ENCODE results near the gene SRCAP.
A peak's percentile ranks its signal among the peaks of the same experiment; 100 is the strongest.

SRCAP gene

DNA sequence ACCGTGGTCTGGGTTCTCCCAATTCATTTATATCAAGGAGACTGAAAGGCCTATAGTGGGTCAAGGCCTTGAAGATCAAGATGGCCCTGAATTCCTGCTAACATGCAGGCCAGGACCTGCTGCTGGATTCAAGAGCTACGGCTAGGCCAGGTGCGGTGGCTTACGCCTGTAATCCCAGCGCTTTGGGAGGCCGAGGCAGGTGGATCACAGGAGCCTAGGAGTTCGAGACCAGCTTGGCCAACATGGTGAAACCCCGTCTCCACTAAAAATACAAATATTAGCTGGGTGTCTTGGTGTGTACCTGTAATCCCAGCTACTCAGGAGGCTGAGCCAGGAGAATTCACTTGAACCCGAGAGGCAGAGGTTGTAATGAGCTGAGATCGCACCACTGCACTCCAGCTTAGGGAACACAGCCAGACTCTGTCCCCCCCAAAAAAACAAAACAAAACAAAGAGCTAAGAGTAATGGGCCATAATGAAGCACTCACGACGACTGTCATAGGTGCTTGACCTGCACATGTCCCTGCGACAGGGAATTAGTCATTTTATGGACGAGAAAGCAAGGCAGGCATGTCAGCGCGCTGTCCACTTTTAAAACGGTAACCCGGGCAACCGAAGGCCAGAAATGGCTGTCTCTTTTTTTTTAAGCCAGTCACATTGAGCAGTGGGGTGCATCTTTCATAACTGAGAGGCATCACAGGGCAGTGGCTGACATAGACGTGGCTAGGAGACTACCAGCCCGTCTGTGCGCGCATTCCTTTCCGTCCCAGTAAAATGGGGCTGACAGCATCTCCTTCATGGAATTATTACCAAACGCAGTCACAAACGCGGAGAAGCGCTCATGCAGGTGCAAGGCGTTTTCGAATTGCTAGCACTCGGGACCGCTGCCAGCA, 41.8 kb upstream of the SRCAP start:
- Histone ChIP-seq H3K4me3 (ENCODE audit: low read depth, low read length, poor library complexity, severe bottlenecking) (peak overlapping the region; percentile 65), H2AFZ (ENCODE audit: low read length) (0 out of 2 replicates have a peak overlapping the region, but pooled peaks have one; percentile 21), H3K9me3 (ENCODE audit: low read length) (no peaks in the 10 kb centered on the region), H3K36me3 (ENCODE audit: insufficient read depth, low read length) (peaks cover 60% of the 10 kb centered on the region), H3F3A (ENCODE audit: insufficient read depth, low read length) (no peaks in the 10 kb centered on the region), H3K27me3 (ENCODE audit: insufficient read depth, low read length) (no peaks in the 10 kb centered on the region), H3K4me2 (ENCODE audit: low read length) (peak overlapping the region; percentile 98), H3K4me1 (ENCODE audit: insufficient read depth, low read length, severe bottlenecking) (peaks cover 33% of the 10 kb centered on the region), H4K20me1 (ENCODE audit: insufficient read depth, low read length) (no peaks in the 10 kb centered on the region), H3K9ac (ENCODE audit: low read length) (peak overlapping the region; percentile 83), H3K27ac (ENCODE audit: low read depth, low read length, poor library complexity, severe bottlenecking) (peak overlapping the region; percentile 89), H3K9me2 (ENCODE audit: low read depth, low read length) (no peaks in the 10 kb centered on the region), H3K79me2 (ENCODE audit: insufficient read depth, low read length) (0 out of 2 replicates have a peak, but pooled peaks cover 3% of the 10 kb centered on the region)
- TF ChIP-seq EZH2 (IDR thresholded peaks at IDR 0.05; ENCODE audit: borderline replicate concordance, low read length), result no peak
- TF ChIP-seq, protein P1, sequence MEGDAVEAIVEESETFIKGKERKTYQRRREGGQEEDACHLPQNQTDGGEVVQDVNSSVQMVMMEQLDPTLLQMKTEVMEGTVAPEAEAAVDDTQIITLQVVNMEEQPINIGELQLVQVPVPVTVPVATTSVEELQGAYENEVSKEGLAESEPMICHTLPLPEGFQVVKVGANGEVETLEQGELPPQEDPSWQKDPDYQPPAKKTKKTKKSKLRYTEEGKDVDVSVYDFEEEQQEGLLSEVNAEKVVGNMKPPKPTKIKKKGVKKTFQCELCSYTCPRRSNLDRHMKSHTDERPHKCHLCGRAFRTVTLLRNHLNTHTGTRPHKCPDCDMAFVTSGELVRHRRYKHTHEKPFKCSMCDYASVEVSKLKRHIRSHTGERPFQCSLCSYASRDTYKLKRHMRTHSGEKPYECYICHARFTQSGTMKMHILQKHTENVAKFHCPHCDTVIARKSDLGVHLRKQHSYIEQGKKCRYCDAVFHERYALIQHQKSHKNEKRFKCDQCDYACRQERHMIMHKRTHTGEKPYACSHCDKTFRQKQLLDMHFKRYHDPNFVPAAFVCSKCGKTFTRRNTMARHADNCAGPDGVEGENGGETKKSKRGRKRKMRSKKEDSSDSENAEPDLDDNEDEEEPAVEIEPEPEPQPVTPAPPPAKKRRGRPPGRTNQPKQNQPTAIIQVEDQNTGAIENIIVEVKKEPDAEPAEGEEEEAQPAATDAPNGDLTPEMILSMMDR (IDR thresholded peaks at IDR 0.05; ENCODE audit: low read length), result no peak

DNA sequence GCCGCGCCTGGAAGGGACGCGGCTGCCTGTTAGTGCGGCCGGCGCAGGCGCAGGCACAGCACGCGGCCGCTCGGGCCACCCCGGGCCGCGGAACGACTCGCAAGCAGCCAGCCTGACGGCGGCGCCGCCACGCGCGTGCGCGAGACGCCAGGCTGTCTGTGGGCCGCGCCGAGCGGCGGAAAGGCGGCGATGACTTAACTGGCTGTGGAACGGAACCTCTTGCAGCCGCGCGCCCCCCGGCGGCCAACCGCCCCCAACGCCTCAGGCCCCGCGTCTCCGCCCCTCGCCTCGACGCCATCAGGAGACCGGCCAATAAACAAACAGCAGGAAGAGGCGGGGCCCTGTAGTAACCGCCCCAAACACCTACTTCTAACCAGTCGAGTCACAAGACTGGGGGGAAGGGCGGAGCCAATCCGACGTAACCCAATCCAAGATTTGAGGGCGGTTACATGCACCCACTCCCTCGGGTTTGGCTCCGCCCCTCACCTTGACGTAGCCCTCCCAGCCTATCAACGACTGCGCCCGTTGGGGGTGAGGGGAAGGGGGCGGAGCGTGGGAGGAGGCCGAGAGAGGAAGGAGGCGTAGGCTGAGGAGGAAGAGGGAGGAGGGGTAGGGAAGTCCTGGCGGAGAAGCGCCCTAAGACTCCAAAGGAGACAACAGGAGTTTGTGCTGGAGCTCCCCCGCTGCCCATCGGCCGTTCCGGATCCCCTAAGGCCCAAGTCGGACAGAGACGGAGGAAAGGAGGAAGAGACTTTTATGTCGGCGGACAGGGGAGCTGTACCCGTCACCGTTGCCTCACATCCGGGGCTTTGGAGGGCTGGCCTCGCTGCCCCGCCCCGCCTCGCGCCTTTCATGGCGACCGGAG, 40.9 kb upstream of the SRCAP start, which contains the start of gene FBRS:
TSS of gene FBRS (plus strand) at position 566 of the 865 bp plus-strand sequence. CDS start 1,088 bp downstream, outside the sequence.
- Histone ChIP-seq H4K20me1 (ENCODE audit: insufficient read depth, low read length) (no peaks in the 10 kb centered on the region), H3K9ac (ENCODE audit: low read length) (peak within 1 kb of the TSS; percentile 83), H3K4me3 (ENCODE audit: low read depth, low read length, poor library complexity, severe bottlenecking) (peak within 1 kb of the TSS; percentile 68), H3K36me3 (ENCODE audit: insufficient read depth, low read length) (peaks cover 60% of the 10 kb centered on the region), H3F3A (ENCODE audit: insufficient read depth, low read length) (no peaks in the 10 kb centered on the region), H3K27me3 (ENCODE audit: insufficient read depth, low read length) (no peaks in the 10 kb centered on the region), H2AFZ (ENCODE audit: low read length) (0 out of 2 replicates have a peak within 1 kb of the TSS, but pooled peaks have one; percentile 21), H3K4me2 (ENCODE audit: low read length) (peak within 1 kb of the TSS; percentile 98), H3K9me2 (ENCODE audit: low read depth, low read length) (no peaks in the 10 kb centered on the region), H3K79me2 (ENCODE audit: insufficient read depth, low read length) (0 out of 2 replicates have a peak, but pooled peaks cover 3% of the 10 kb centered on the region), H3K9me3 (ENCODE audit: low read length) (no peaks in the 10 kb centered on the region), H3K4me1 (ENCODE audit: insufficient read depth, low read length, severe bottlenecking) (peaks cover 41% of the 10 kb centered on the region), H3K27ac (ENCODE audit: low read depth, low read length, poor library complexity, severe bottlenecking) (peak within 1 kb of the TSS; percentile 95)
- TF ChIP-seq, protein P1 (IDR thresholded peaks at IDR 0.05; ENCODE audit: low read length), result peak; percentile 88
- no peak for TF ChIP-seq EZH2 (IDR thresholded peaks at IDR 0.05; ENCODE audit: borderline replicate concordance, low read length)

DNA sequence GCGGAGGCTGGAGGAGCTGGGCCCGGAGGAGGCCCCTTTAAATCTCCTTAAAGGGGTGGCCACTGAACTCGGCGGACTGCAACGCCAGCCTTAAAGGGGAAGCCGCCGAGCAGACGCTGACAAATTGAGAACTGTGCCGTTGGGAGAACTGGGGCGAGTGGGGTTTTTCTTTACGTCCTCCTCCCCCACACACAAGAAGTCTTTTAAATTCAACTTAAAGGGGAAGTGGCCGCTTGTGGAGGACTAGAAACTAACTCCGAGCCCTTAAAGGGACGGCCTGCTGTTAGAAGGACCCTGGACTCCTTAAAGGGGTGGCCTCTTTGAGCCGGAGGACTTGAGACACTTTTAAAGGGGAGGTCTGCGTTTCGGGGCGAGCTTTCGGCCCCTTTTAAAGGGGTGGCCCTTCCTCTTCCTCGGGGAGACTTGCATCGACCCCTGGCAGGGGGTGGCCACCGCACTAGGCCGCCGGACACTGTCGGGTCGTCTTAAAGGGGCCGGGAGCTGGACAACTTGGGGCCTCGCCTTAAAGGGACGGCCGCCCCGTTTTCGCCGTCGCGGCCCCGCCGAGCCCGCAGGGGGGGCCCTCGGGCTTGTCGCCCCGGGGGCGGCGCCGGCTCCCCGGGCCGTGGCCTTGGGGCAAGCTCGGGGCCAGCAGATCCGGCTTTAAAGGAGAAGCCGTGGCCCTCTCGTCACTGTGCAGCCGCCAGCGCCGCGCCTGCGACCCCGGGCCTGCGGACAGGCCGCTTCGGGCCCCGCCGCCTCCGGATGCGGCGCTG, 40.1 kb upstream of the SRCAP start:
- no peaks in the 10 kb centered on the region for H3F3A ChIP-seq (ENCODE audit: insufficient read depth, low read length)
- peak overlapping the region; percentile 95 for H3K27ac ChIP-seq (ENCODE audit: low read depth, low read length, poor library complexity, severe bottlenecking)
- H4K20me1 ChIP-seq (ENCODE audit: insufficient read depth, low read length), result no peaks in the 10 kb centered on the region
- no peaks in the 10 kb centered on the region for H3K9me2 ChIP-seq (ENCODE audit: low read depth, low read length)
- TF ChIP-seq, protein P1 (IDR thresholded peaks at IDR 0.05; ENCODE audit: low read length), result peak; percentile 30
- TF ChIP-seq EZH2 (IDR thresholded peaks at IDR 0.05; ENCODE audit: borderline replicate concordance, low read length), result no peak
- H3K4me2 ChIP-seq (ENCODE audit: low read length), result peak overlapping the region; percentile 89
- 0 out of 2 replicates have a peak, but pooled peaks cover 3% of the 10 kb centered on the region for H3K79me2 ChIP-seq (ENCODE audit: insufficient read depth, low read length)
- peak overlapping the region; percentile 77 for H3K9ac ChIP-seq (ENCODE audit: low read length)
- no peak overlapping the region for H2AFZ ChIP-seq (ENCODE audit: low read length)
- peak overlapping the region; percentile 68 for H3K4me3 ChIP-seq (ENCODE audit: low read depth, low read length, poor library complexity, severe bottlenecking)
- H3K27me3 ChIP-seq (ENCODE audit: insufficient read depth, low read length), result no peaks in the 10 kb centered on the region
- peaks cover 42% of the 10 kb centered on the region for H3K4me1 ChIP-seq (ENCODE audit: insufficient read depth, low read length, severe bottlenecking)
- H3K36me3 ChIP-seq (ENCODE audit: insufficient read depth, low read length), result peaks cover 65% of the 10 kb centered on the region
- no peaks in the 10 kb centered on the region for H3K9me3 ChIP-seq (ENCODE audit: low read length)

Measured in OCI-LY1 (cell line).